Endothelial cell of umbilical vein (primary cell): ENCODE data around the gene PDK2. TPM values are rescaled to one million over a fixed set of nuclear protein-coding genes. Genes with fewer than 3 reads are reported as not detected.

Experiments used
- BruUV-seq: library from RNA; stranded (reverse); fragments of 400-500 nt; replicated peaks from 2 replicates; lab custom pipeline; 2021; lab: Mats Ljungman, UMichigan
- CTCF ChIA-PET: fragments of 300-600, 350-600 bp; sonication (Branson Sonifier 250); formaldehyde crosslinking; loops from one replicate; lab custom pipeline; 2021; ENCODE audit warnings: antibody characterized with exemption, inconsistent platforms; lab: Charles Lee
- POLR2A ChIA-PET: fragments of 300-600, 350-600 bp; sonication (Branson Sonifier 250); formaldehyde crosslinking; loops from one replicate; lab custom pipeline; 2021; ENCODE audit warnings: antibody characterized with exemption, inconsistent platforms; lab: Charles Lee
- DNase-seq: peaks from one replicate; pipeline ENCODE4 v3.0.0-alpha.2; 2011; ENCODE audit warnings: low read depth, low spot score
- FAIRE-seq: peaks from 2 replicates; lab custom pipeline; 2011; peaks lifted over from hg19 to GRCh38; lab: Jason Lieb, UNC
- H2AFZ ChIP-seq: 2 replicates; pipeline ENCODE4 v1.6.0; 2012; ENCODE audit warnings: low read depth, low read length, control low read depth, inconsistent platforms
- H3K27ac ChIP-seq: 2 replicates; pipeline ENCODE4 v1.5.1; 2011; ENCODE audit warnings: low read depth, mild to moderate bottlenecking, control low read depth, low read length, moderate library complexity; ENCODE audit not compliant: insufficient read depth
- H3K27me3 ChIP-seq, 2 experiments: 2 replicates each; pipeline versions ENCODE4 v1.6.0 to v1.6.1; 2011; ENCODE audit warnings: low read length in 2 of 2, mixed read lengths in 1 of 2; ENCODE audit not compliant: control insufficient read depth in 2 of 2, insufficient read depth in 2 of 2
- H3K36me3 ChIP-seq, 2 experiments: 2 replicates in 1 of 2; 3 replicates in 1 of 2; pipeline ENCODE4 v1.5.1; 2011; ENCODE audit warnings: low read length in 2 of 2, mild to moderate bottlenecking in 1 of 2, moderate library complexity in 1 of 2; ENCODE audit not compliant: control insufficient read depth in 2 of 2, insufficient read depth in 2 of 2; ENCODE audit errors: extremely low read depth in 1 of 2
- H3K4me1 ChIP-seq: 3 replicates; pipeline ENCODE4 v1.5.1; 2011; ENCODE audit warnings: mild to moderate bottlenecking, low read length; ENCODE audit not compliant: control insufficient read depth, insufficient read depth; ENCODE audit errors: extremely low read depth
- H3K4me2 ChIP-seq: 2 replicates; pipeline ENCODE4 v1.6.1; 2011; ENCODE audit warnings: low read length, control low read depth, mixed read lengths; ENCODE audit not compliant: insufficient read depth
- H3K4me3 ChIP-seq, 3 experiments: fragments of 200-600 bp in 1 of 3; sonication (generic), shearing (Covaris generic) in 1 of 3; replicated peaks in 1 of 3; 2 replicates each; pipeline ENCODE4 v1.5.1; 2011 to 2016; ENCODE audit warnings: control low read depth in 3 of 3, low read length in 3 of 3, mild to moderate bottlenecking in 2 of 3, inconsistent platforms in 1 of 3, low read depth in 1 of 3, moderate library complexity in 1 of 3; ENCODE audit not compliant: insufficient read depth in 1 of 3
- H3K79me2 ChIP-seq: 2 replicates; pipeline ENCODE4 v1.6.0; 2012; ENCODE audit warnings: low read length, inconsistent platforms; ENCODE audit not compliant: control insufficient read depth, insufficient read depth
- H3K9ac ChIP-seq: replicated peaks from 2 replicates; pipeline ENCODE3; 2011; ENCODE audit warnings: low read length, control low read depth; ENCODE audit not compliant: insufficient read depth; ENCODE audit errors: extremely low read depth
- H3K9me1 ChIP-seq: replicated peaks from 3 replicates; pipeline ENCODE4 v1.6.0; 2011; ENCODE audit warnings: mild to moderate bottlenecking, low read length; ENCODE audit not compliant: control insufficient read depth, insufficient read depth; ENCODE audit errors: extremely low read depth
- H3K9me3 ChIP-seq: replicated peaks from 2 replicates; pipeline ENCODE4 v1.5.1; 2012; ENCODE audit warnings: low read length, inconsistent platforms; ENCODE audit not compliant: control insufficient read depth, insufficient read depth
- H4K20me1 ChIP-seq: replicated peaks from 2 replicates; pipeline ENCODE3; 2011; ENCODE audit warnings: mild to moderate bottlenecking, low read length; ENCODE audit not compliant: control insufficient read depth, insufficient read depth; ENCODE audit errors: extremely low read depth
- EZH2 ChIP-seq: IDR thresholded peaks from 2 replicates; pipeline ENCODE4 v1.6.1; 2012; ENCODE audit warnings: borderline replicate concordance, low read depth, mild to moderate bottlenecking, moderate library complexity, low read length, inconsistent platforms; ENCODE audit not compliant: severe bottlenecking
- FOS ChIP-seq: IDR thresholded peaks from 2 replicates; pipeline ENCODE4 v1.6.1; 2011; ENCODE audit warnings: mild to moderate bottlenecking, low read length, moderate library complexity, borderline replicate concordance; ENCODE audit not compliant: insufficient read depth
- GATA2 ChIP-seq: IDR thresholded peaks from 2 replicates; pipeline ENCODE4 v1.7.0; 2011; ENCODE audit warnings: low read depth, mild to moderate bottlenecking, moderate library complexity, mixed read lengths, low read length; ENCODE audit not compliant: insufficient read length, insufficient read depth
- JUN ChIP-seq: IDR thresholded peaks from 2 replicates; pipeline ENCODE4 v1.6.1; 2011; ENCODE audit warnings: borderline replicate concordance, low read depth; ENCODE audit not compliant: insufficient read length, insufficient read depth
- MYC ChIP-seq: IDR thresholded peaks from one replicate; pipeline ENCODE4 v1.6.1; 2011; ENCODE audit warnings: mild to moderate bottlenecking, low read depth, low read length
- POLR2A ChIP-seq: IDR thresholded peaks from 2 replicates; pipeline ENCODE4 v1.6.1; 2012; ENCODE audit warnings: low read depth, mild to moderate bottlenecking, control low read depth, low read length
- POLR2AphosphoS5 ChIP-seq: IDR thresholded peaks from 2 replicates; pipeline ENCODE4 v1.6.1; 2012; ENCODE audit warnings: low read depth, mild to moderate bottlenecking, control low read depth, low read length, moderate library complexity; ENCODE audit not compliant: insufficient read depth
- dilution Hi-C: fragments of 300-500 bp; cut with MboI; formaldehyde crosslinking; loops from one replicate; pipeline ENCODE4 v1.15.0; 2019; ENCODE audit warnings: low sequenced_read_pairs; ENCODE audit not compliant: extremely low pct_ligation_motif_present
- intact Hi-C: fragments of 100-400 bp; cut with micrococcal nuclease; formaldehyde crosslinking; loops from one replicate; pipeline ENCODE4 v1.10.0; 2022
- polyA plus RNA-seq, 4 experiments: library from polyadenylated mRNA; depleted of rRNA in 3 of 4; stranded (reverse) in 3 of 4; unstranded in 1 of 4; fragments of >200 nt; gene quantifications; 2 replicates each; pipeline versions ENCODE4 v1.2.1 to v1.2.3, GENCODE V29; 2011 to 2012; ENCODE audit warnings: missing spikeins in 1 of 4
- total RNA-seq: library from RNA; stranded (reverse); gene quantifications from 2 replicates; pipeline ENCODE4 v1.2.3, GENCODE V29; 2021
- TF ChIP-seq, protein P1 (sequence below): IDR thresholded peaks from 2 replicates; pipeline ENCODE4 v1.6.1; 2011; ENCODE audit not compliant: insufficient read depth, insufficient read length
- TF ChIP-seq, protein P2 (sequence below), 2 donors: IDR thresholded peaks; 1 replicate in 1 of 2; 2 replicates in 1 of 2; pipeline ENCODE4 v1.5.1; 2011; ENCODE audit warnings: low read length in 2 of 2, mild to moderate bottlenecking in 2 of 2, moderate library complexity in 2 of 2, control low read depth in 1 of 2, inconsistent platforms in 1 of 2, low read depth in 1 of 2; ENCODE audit not compliant: insufficient read depth in 1 of 2; ENCODE audit errors: extremely low read depth in 1 of 2

The PDK2 gene
- total and polyA plus RNA-seq, 2 donors (not counting 3 experiments of a cell fraction or from before 2014, with no cell fraction given) = 21.3 to 114 TPM

DNA sequence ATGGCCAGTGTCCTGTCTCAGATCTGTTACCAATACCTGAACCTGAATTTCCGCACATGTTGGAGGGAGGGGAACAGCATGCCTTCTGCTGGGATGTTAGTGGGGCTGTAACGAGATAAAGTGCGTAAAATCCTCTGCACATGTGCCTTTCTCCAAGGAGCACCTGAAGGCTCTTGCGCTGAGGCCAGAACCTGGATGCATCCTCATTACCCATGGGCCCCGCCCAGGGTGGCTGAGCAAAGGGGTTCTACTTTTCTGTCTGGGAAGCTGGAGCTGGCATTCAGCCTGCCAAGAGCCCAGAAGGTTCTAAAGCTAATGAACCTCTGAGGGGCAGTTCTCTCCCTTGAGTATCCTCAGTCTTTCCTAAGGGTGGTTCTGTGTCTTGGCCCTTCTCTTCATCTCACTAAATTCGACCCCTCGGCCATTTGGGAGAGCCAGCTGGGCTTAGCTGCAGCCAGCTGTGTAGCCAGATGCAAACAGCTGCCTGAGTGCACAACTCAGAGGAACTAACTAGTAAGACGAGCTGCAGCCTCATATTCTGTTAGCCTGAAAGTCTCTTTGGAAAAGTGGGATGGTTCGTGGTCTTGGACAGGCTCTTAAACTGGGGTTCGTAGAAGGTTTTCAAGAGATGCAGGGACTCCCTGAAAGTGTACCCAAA lies 36.7 kb upstream of the PDK2 start:
- ChIA-PET POLR2A (no interaction called here), CTCF (interaction anchor here (0.6 to 8.2 kb wide), 5 partner anchors 21 to 489 kb away, joined by 3 to 146 read pairs (median 13); partner anchors contain the start of gene PDK2)
- intact Hi-C loops (no loop called here), dilution Hi-C loops (no loop called here)
- H3K27ac ChIP-seq = no peak overlapping the region
- no peaks in the 10 kb centered on the region for H3K36me3 ChIP-seq
- H2AFZ ChIP-seq = no peak overlapping the region
- FAIRE-seq = no peak
- H3K4me3 ChIP-seq = no peak overlapping the region
- H4K20me1 ChIP-seq = no peaks in the 10 kb centered on the region
- peaks cover 48% of the 10 kb centered on the region for H3K4me1 ChIP-seq
- no peak for TF ChIP-seq MYC
- no peak for TF ChIP-seq POLR2A
- no peak for TF ChIP-seq JUN
- TF ChIP-seq EZH2 = no peak
- TF ChIP-seq, protein P1, sequence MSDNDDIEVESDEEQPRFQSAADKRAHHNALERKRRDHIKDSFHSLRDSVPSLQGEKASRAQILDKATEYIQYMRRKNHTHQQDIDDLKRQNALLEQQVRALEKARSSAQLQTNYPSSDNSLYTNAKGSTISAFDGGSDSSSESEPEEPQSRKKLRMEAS = no peak
- no peak for TF ChIP-seq GATA2
- no peak for TF ChIP-seq POLR2AphosphoS5
- TF ChIP-seq FOS = no peak
- TF ChIP-seq, protein P2, sequence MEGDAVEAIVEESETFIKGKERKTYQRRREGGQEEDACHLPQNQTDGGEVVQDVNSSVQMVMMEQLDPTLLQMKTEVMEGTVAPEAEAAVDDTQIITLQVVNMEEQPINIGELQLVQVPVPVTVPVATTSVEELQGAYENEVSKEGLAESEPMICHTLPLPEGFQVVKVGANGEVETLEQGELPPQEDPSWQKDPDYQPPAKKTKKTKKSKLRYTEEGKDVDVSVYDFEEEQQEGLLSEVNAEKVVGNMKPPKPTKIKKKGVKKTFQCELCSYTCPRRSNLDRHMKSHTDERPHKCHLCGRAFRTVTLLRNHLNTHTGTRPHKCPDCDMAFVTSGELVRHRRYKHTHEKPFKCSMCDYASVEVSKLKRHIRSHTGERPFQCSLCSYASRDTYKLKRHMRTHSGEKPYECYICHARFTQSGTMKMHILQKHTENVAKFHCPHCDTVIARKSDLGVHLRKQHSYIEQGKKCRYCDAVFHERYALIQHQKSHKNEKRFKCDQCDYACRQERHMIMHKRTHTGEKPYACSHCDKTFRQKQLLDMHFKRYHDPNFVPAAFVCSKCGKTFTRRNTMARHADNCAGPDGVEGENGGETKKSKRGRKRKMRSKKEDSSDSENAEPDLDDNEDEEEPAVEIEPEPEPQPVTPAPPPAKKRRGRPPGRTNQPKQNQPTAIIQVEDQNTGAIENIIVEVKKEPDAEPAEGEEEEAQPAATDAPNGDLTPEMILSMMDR (IDR thresholded peaks at IDR 0.05; ENCODE audit: extremely low read depth in 1 of 2, insufficient read depth in 1 of 2, low read depth in 1 of 2, low read length in 2 of 2) = no peak
- no TSS peak for BruUV-seq
- no peak overlapping the region for H3K9ac ChIP-seq
- no peaks in the 10 kb centered on the region for H3K9me3 ChIP-seq
- H3K4me2 ChIP-seq = no peak overlapping the region
- peaks cover 17% of the 10 kb centered on the region for H3K79me2 ChIP-seq
- no peaks in the 10 kb centered on the region for H3K27me3 ChIP-seq
- no peak for DNase-seq
- no peaks in the 10 kb centered on the region for H3K9me1 ChIP-seq
